Heart left ventricle (tissue), 13 donors: Measurements from ENCODE around the gene MAST4.

Experiments
- POLR2A ChIP-seq, 2 donors: fragments of 450-650 bp; IDR thresholded peaks; one replicate each; pipeline ENCODE4 v1.6.1; 2017; ENCODE audit warnings: antibody characterized with exemption in 2 of 2, mild to moderate bottlenecking in 2 of 2, moderate library complexity in 2 of 2
- TF ChIP-seq, protein P1 (sequence below), 12 donors: fragments of 200-600 bp; sonication (generic) in 4 of 12; IDR thresholded peaks; one replicate each; pipeline versions ENCODE4 v1.5.0 to v1.8.0; 2018 to 2022; ENCODE audit warnings: antibody characterized with exemption in 12 of 12, mild to moderate bottlenecking in 5 of 12
- donor health status: ischemic (EF 13 %, LVEDD 7.1; RV severe dilation, severe dysfunction).
- donor health status: DM: no; HTN: yes; CAD: no.
- donor health status: DM: no; HTN: no; CAD: no.
- donor health status: ischemic (EF 25% LVEDD 6.9; RV normal size, moderate dysfunction).
- donor health status: ischemic (EF 25% LVEDD 5.7; RV mildly dilated, moderate dysfunction).
- donor health status: ischemic (EF 35%, LVEDD 5.7; RV mildly dilated, moderate dysfunction).
- donor health status: nonischemic (EF 11% LVEDD 7.7; RV severe dilation, severe dysfunction).
- donor health status: DM: yes; HTN: yes; CAD: no.
- donor health status: PGD.
- donor health status: ischemic (EF 29% LVEDD 5.4; RV normal size, mild dysfunction).
- donor health status: nonischemic (EF 23%, LVEDD 6.1; RV moderate dilation, normal function).

DNA sequence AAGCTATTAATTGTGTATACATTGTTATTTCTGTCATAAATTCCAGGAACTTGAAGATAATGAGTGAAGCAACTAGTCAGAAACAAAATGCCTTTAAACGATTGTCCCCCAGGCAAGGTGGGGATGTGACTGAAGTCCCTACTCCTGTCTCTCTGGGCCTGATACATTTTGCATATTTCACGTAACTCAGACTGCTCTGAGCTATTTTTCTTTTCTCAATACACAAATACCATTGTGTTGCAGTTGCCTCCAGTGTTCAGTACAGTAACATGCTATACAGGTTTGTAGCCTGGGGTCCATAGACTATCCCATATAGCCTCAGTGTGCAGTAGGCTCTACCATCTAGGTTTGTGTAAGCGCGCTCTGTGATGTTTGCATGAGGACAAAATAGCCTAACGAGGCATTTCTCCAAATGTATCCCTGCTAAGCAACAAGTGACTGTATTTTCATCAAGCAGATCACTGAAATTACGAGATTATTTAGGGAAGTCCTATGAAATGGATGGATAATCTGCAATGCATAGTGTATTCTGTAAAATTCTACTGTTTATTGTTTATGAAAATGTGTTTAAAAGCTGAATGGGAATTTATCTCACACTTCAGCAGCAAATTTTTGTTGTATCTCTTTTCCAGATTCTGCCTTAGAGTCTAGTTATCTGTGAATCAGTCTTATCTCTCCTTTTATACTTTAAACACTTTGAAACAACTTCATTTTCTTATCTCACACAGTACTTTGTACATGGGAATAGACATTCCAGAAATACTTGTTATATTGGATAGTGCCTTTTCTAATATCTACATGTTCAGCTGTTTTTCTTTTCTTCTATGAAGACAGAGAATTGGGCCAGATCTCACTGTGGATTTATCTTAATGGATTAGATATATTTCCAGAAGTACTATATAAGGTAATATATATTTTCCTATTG, 449.9 kb downstream of the MAST4 start:
- TF ChIP-seq, protein P1, sequence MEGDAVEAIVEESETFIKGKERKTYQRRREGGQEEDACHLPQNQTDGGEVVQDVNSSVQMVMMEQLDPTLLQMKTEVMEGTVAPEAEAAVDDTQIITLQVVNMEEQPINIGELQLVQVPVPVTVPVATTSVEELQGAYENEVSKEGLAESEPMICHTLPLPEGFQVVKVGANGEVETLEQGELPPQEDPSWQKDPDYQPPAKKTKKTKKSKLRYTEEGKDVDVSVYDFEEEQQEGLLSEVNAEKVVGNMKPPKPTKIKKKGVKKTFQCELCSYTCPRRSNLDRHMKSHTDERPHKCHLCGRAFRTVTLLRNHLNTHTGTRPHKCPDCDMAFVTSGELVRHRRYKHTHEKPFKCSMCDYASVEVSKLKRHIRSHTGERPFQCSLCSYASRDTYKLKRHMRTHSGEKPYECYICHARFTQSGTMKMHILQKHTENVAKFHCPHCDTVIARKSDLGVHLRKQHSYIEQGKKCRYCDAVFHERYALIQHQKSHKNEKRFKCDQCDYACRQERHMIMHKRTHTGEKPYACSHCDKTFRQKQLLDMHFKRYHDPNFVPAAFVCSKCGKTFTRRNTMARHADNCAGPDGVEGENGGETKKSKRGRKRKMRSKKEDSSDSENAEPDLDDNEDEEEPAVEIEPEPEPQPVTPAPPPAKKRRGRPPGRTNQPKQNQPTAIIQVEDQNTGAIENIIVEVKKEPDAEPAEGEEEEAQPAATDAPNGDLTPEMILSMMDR (IDR thresholded peaks at IDR 0.05), result no peak
- no peak for TF ChIP-seq POLR2A (IDR thresholded peaks at IDR 0.05)
